GM12878 (cell line): Measurements from ENCODE around the gene SLC25A45.

Source experiments
- CBFB ChIP-seq: IDR thresholded peaks from 2 replicates; pipeline ENCODE4 v1.6.1; 2016; ENCODE audit warnings: antibody characterized with exemption, low read depth
- CTCF ChIP-seq, 3 experiments: IDR thresholded peaks in 2 of 3; conservative IDR thresholded peaks in 1 of 3; 2 replicates each; pipeline ENCODE4 v1.5.1; 2011; ENCODE audit warnings: low read depth in 3 of 3, low read length in 3 of 3, mild to moderate bottlenecking in 3 of 3, control low read depth in 2 of 3, moderate library complexity in 2 of 3, inconsistent platforms in 1 of 3, mixed read lengths in 1 of 3; ENCODE audit not compliant: control insufficient read depth in 2 of 3, insufficient read depth in 1 of 3; ENCODE audit errors: extremely low read depth in 1 of 3
- ESRRA ChIP-seq: IDR thresholded peaks from 2 replicates; pipeline ENCODE4 v1.6.1; 2012; ENCODE audit warnings: mild to moderate bottlenecking, low read length, improper control_type of control experiment
- MTA3 ChIP-seq: IDR thresholded peaks from 2 replicates; pipeline ENCODE4 v1.6.1; 2012; ENCODE audit warnings: low read length, inconsistent platforms, borderline replicate concordance
- TF ChIP-seq, protein P1 (sequence below): IDR thresholded peaks from 2 replicates; pipeline ENCODE4 v1.6.1; 2011; ENCODE audit warnings: low read depth, low read length, improper control_type of control experiment, borderline replicate concordance
- TF ChIP-seq, protein P2 (sequence below): fragments of 450-650 bp; IDR thresholded peaks from 2 replicates; pipeline ENCODE4 v1.6.1; 2017; ENCODE audit warnings: mild to moderate bottlenecking

- no peak for TF ChIP-seq MTA3
- TF ChIP-seq, protein P1, sequence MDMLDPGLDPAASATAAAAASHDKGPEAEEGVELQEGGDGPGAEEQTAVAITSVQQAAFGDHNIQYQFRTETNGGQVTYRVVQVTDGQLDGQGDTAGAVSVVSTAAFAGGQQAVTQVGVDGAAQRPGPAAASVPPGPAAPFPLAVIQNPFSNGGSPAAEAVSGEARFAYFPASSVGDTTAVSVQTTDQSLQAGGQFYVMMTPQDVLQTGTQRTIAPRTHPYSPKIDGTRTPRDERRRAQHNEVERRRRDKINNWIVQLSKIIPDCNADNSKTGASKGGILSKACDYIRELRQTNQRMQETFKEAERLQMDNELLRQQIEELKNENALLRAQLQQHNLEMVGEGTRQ, result no peak
- no peak for TF ChIP-seq CTCF (IDR thresholded peaks at IDR 0.05 in 2 of 3, conservative IDR thresholded peaks at IDR 0.05 in 1 of 3; ENCODE audit: control insufficient read depth in 2 of 3, extremely low read depth in 1 of 3, insufficient read depth in 1 of 3, low read depth in 3 of 3, low read length in 3 of 3)
- no peak for TF ChIP-seq CBFB
- TF ChIP-seq, protein P2, sequence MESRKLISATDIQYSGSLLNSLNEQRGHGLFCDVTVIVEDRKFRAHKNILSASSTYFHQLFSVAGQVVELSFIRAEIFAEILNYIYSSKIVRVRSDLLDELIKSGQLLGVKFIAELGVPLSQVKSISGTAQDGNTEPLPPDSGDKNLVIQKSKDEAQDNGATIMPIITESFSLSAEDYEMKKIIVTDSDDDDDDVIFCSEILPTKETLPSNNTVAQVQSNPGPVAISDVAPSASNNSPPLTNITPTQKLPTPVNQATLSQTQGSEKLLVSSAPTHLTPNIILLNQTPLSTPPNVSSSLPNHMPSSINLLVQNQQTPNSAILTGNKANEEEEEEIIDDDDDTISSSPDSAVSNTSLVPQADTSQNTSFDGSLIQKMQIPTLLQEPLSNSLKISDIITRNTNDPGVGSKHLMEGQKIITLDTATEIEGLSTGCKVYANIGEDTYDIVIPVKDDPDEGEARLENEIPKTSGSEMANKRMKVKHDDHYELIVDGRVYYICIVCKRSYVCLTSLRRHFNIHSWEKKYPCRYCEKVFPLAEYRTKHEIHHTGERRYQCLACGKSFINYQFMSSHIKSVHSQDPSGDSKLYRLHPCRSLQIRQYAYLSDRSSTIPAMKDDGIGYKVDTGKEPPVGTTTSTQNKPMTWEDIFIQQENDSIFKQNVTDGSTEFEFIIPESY, result no peak
- TF ChIP-seq ESRRA, result no peak
These were observed 16.8 kb upstream of the SLC25A45 start for GRCh38 chr11:65399249-65399648.
